ENCODE data around the gene KRT8.
"Not testable (repeated sequence)": the region's sequence is repeated elsewhere in the genome, so short reads cannot be mapped to it uniquely, and the experiment has no call there.

Gene KRT8

DNA sequence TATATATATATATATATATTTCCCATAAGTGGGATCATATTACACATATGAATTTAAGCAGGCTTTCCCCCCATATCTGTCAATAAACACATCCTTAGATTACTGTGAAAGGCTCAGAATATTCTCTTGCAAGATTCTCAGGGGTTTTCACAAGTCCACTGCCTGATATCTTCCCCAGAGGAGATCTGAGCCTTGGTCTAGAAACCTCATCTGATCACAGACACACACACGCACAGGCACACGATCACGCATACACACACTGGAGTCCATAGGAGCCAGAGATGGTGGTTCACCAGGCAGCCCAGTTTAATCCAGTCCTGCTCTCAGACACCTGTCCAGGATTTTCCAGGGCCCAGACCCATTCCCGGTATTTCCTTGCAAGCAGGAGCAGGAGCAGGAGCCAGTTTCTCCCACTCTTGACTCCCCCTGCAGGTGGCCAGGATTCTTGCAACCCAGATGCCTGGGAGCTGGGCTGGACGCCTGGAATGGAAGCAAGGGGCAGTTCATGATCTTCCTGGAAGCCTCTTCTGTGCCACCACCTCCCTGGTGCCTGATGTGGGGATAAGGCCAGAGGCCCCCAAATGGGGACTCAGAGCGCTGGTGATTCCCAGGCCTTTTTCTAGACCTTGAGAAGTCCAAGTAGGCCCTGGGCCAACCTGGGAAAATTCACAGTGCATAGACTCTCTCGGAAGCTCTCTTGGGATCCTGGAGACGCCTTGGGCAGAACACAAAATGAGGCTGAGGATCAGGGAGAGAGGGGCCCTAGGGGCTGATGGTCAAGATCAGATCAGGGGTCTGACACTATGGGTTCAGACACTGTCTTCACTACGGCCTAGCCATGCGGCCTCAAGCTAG, 39.6 kb downstream of the KRT8 start:
- Histone ChIP-seq H4K20me1 (no peaks in the 10 kb centered on the region), H3K4me2 (no peak overlapping the region)

DNA sequence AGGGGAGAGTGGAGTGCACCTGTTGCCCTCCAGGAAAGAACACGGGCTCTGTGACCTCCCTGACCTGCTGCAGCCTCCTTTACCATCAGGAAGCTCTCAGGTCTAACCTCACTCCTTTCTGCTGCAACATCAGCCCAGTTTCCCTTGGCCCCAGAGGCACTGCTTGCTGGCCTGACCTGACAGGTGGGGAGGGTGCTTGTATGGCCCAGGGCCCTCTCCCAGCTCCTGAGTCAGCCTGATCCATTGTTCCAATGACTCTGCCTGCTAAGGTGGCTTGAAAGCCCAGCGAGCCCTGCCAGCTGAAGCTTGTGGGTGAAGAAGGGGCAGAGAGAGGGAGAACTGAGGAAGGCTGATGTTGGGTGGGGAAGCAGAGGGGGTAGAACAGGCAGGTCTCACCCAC, 42.9 kb downstream of the KRT8 start:
- Histone ChIP-seq H3K4me1 (peaks cover 3% of the 10 kb centered on the region), H3K4me3 (no peak overlapping the region), H3K36me3 (no peaks in the 10 kb centered on the region), H3K9ac (no peak overlapping the region), H3K9me3 (no peaks in the 10 kb centered on the region), H4K20me1 (no peaks in the 10 kb centered on the region), H3K4me2 (no peak overlapping the region), H3K27ac (no peak overlapping the region), H3K27me3 (no peaks in the 10 kb centered on the region)
- TF ChIP-seq Cebpa-rat (IDR thresholded peaks at IDR 0.05): no peak

More for the DNA sequence above, 39.6 kb downstream of the KRT8 start:
- TF ChIP-seq Cebpa-rat (IDR thresholded peaks at IDR 0.05): no peak
- Histone ChIP-seq H3K9ac (no peak overlapping the region), H3K9me3 (no peaks in the 10 kb centered on the region), H3K4me3 (no peak overlapping the region), H3K27me3 (no peaks in the 10 kb centered on the region), H3K36me3 (no peaks in the 10 kb centered on the region), H3K4me1 (peaks cover 18% of the 10 kb centered on the region), H3K27ac (no peak overlapping the region)

DNA sequence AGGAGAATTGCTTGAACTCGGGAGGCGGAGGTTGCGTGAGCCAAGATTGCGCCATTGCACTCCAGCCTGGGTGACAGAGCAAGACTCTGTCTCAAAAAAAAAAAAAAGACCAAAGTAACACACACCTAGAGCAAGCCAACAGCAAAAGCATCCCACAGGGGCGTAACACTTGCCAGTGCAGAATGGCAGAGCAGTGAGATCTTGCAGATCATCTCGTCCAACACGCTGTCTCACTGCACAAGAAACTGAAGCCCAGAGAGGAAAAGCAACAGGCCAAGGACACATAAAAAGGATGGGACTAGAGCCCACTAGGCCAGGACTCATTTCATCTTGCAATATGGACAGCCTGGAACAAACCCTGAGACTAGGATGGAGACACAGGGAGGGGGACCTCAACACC, 43.4 kb downstream of the KRT8 start:
- Histone ChIP-seq H3K9me3 (no peaks in the 10 kb centered on the region), H3K36me3 (no peaks in the 10 kb centered on the region), H4K20me1 (no peaks in the 10 kb centered on the region), H3K4me3 (no peak overlapping the region), H3K4me2 (no peak overlapping the region), H3K27me3 (no peaks in the 10 kb centered on the region), H3K27ac (no peak overlapping the region), H3K4me1 (no peaks in the 10 kb centered on the region), H3K9ac (no peak overlapping the region)
- TF ChIP-seq Cebpa-rat (IDR thresholded peaks at IDR 0.05): no peak

DNA sequence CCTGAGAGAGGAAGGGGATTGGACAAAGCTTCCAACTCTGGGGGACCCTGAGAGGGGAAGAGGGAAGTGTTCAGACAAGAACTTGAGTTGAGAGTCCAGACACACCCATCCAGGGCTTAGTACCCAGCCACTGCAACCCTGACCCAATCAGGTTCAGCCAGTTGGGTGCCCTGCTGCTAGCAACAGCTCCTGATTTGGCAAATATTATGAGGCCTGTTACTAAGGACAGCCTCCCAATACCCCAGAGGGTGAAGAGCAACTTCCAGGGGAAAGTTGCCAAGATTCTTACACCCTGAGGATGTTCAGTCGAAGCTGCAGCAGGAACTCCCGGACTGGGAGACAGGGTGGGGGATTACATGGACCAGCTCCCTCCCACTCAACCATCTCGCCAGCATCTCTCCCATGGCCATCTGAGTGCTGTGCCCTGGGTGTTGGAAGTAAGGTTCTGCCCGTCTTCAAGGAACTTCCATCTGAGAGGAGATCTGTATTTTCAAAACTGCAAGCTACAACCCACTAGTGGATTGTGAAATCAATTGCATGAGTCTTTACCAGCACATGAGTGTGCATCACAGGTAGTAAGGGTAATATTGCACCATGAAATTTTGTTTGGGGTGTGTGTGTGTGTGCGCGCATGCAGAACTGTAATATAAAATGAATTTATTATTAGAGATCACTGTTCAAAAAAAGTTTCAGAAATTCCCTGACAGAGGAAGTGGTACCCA, 44.6 kb downstream of the KRT8 start:
- H3K4me3 ChIP-seq: no peak overlapping the region
- no peaks in the 10 kb centered on the region for H3K9me3 ChIP-seq
- H3K27ac ChIP-seq: no peak overlapping the region
- no peaks in the 10 kb centered on the region for H3K36me3 ChIP-seq
- no peaks in the 10 kb centered on the region for H3K27me3 ChIP-seq
- TF ChIP-seq Cebpa-rat (IDR thresholded peaks at IDR 0.05): no peak
- H3K4me1 ChIP-seq: no peaks in the 10 kb centered on the region
- H4K20me1 ChIP-seq: no peaks in the 10 kb centered on the region
- no peak overlapping the region for H3K9ac ChIP-seq
- H3K4me2 ChIP-seq: no peak overlapping the region

DNA sequence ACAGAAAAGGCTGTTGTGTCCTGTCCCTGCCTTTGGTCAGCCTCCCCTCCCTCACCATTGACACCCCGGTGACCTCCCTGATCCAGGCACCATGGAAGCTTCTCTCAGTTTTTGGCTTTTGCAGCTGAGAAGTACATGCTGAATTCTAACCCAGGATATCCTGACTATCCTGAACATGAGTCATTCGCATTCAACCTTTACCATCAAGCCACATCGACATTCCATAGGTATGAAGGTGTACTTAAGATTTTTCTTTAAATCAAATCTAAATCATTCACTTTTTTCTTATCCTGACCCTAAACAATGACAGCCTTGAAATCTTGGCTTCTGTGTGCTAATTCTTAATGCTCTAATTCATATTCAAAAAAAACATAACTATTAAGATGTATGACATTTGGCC, 47.4 kb downstream of the KRT8 start:
- Histone ChIP-seq H3K4me2 (no peak overlapping the region), H3K9me3 (no peaks in the 10 kb centered on the region), H3K9ac (no peak overlapping the region), H3K4me3 (no peak overlapping the region), H3K27me3 (no peaks in the 10 kb centered on the region), H3K36me3 (no peaks in the 10 kb centered on the region), H4K20me1 (no peaks in the 10 kb centered on the region), H3K27ac (no peak overlapping the region), H3K4me1 (no peaks in the 10 kb centered on the region)
- TF ChIP-seq Cebpa-rat (IDR thresholded peaks at IDR 0.05): no peak

DNA sequence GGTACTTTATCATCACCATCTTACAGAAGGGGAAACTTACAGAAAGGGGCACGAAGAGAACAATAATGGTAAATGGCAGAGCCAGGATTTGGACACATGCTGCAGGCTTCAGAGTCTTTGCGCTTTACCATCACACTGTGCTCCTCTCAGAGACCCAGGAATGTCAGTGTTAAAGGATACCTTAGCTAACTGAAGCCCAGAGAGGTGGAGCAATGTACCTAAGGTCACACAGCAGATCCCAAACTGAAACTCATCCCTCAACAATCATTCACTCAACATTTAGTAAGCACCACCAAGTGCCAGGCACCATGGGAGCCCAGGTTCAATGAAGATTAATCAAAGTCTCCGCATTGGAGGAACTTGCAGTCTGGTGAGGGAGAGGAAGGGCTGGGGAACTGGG, 48.1 kb downstream of the KRT8 start:
- Histone ChIP-seq H3K27me3 (no peaks in the 10 kb centered on the region), H3K4me2 (no peak overlapping the region), H3K4me3 (no peak overlapping the region), H3K9me3 (no peaks in the 10 kb centered on the region), H3K9ac (no peak overlapping the region), H3K27ac (no peak overlapping the region), H3K36me3 (no peaks in the 10 kb centered on the region), H3K4me1 (no peaks in the 10 kb centered on the region), H4K20me1 (no peaks in the 10 kb centered on the region)
- no peak for TF ChIP-seq Cebpa-rat (IDR thresholded peaks at IDR 0.05)

DNA sequence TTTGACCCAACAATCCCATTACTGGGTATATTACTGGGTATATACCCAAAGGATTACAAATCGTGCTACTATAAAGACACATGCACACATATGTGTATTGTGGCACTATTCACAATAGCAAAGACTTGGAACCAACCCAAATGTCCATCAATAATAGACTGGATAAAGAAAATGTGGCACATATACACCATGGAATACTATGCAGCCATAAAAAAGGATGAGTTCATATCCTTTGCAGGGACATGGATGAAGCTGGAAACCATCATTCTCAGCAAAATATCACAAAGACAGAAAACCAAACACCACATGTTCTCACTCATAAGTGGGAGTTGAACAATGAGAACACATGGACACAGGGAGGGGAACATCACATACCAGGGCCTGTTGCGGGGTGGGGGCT, 48.8 kb downstream of the KRT8 start:
- H4K20me1 ChIP-seq, H3K4me3 ChIP-seq, H3K9me3 ChIP-seq, H3K4me1 ChIP-seq, H3K36me3 ChIP-seq, H3K4me2 ChIP-seq, H3K27ac ChIP-seq, H3K27me3 ChIP-seq, H3K9ac ChIP-seq: not testable (repeated sequence)

DNA sequence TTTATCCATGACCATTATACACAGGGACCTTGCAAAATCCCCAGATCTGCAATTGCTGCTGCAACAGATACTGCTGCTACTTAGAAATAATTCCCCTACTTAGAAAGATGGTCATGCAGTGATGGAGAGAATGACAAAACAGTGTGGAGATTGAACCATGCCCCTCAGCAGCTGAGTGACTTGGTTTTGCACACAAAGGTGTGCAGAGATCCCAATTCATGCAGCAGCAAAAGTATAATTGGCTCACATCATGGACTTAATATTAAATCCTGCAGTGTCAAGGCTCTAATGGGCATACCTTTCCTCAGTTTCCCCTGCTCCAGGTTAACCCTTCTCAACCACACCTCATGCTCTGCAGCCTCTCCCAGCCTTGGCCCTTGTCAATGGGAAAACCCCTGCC, 53.1 kb downstream of the KRT8 start:
- Histone ChIP-seq H3K9ac (no peak overlapping the region), H3K9me3 (no peaks in the 10 kb centered on the region), H3K27me3 (no peaks in the 10 kb centered on the region), H3K4me1 (peaks cover 15% of the 10 kb centered on the region), H4K20me1 (no peaks in the 10 kb centered on the region), H3K4me3 (no peak overlapping the region), H3K36me3 (no peaks in the 10 kb centered on the region), H3K27ac (no peak overlapping the region), H3K4me2 (no peak overlapping the region)
- TF ChIP-seq Cebpa-rat (IDR thresholded peaks at IDR 0.05): no peak

DNA sequence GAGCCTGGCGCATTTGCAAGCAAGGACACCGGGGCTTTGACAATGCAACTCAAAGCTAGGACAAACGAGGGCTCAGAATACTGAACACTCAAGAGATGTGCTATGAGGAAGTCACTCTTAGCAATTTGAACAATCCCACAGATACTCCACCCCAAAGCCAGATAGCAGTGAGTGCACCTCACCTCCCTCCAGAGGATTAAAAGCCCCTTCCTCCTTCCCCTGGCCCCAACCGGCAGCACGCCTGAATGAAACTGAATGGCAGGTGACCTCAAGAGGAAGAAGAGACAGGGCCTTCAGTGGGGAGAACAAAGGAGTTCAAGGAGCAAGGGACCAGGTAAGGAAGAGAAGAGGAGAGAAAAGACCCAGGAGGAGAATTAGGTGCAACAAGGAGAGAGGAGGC, 54.2 kb downstream of the KRT8 start:
- TF ChIP-seq Cebpa-rat (IDR thresholded peaks at IDR 0.05): no peak
- Histone ChIP-seq H4K20me1 (no peaks in the 10 kb centered on the region), H3K27ac (no peak overlapping the region), H3K4me1 (peaks cover 15% of the 10 kb centered on the region), H3K4me2 (peak overlapping the region; percentile 66), H3K36me3 (no peaks in the 10 kb centered on the region), H3K27me3 (no peaks in the 10 kb centered on the region), H3K4me3 (no peak overlapping the region), H3K9ac (no peak overlapping the region), H3K9me3 (no peaks in the 10 kb centered on the region)

DNA sequence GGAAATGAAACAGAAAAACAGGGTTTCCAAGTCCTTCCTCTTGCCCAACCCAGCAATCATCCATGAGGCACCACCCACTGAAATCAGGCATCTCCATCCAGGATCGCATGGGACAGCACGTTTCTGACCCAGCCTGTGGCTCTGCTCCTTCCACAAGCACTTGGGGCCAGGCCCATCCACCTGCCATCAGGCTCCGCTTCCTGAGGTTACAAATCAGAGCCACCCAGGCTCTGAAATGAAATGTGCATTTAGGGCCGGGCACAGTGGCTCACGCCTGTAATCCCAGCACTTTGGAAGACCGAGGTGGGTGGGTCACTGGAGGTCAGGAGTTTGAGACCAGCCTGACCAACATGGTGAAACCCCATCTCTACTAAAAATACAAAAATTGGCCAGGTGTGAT, 55.4 kb downstream of the KRT8 start:
- H3K27me3 ChIP-seq: no peaks in the 10 kb centered on the region

More for the DNA sequence above, 55.4 kb downstream of the KRT8 start:
- Histone ChIP-seq H3K4me2 (no peak overlapping the region), H3K9me3 (no peaks in the 10 kb centered on the region), H3K36me3 (no peaks in the 10 kb centered on the region), H3K4me1 (peaks cover 15% of the 10 kb centered on the region), H4K20me1 (no peaks in the 10 kb centered on the region), H3K4me3 (no peak overlapping the region), H3K27ac (no peak overlapping the region), H3K9ac (no peak overlapping the region)
- TF ChIP-seq Cebpa-rat (IDR thresholded peaks at IDR 0.05): no peak

Measured in BLaER1 (cell line).